Mammary epithelial cell (primary cell): ENCODE data around the gene TMA7B.

Source experiments
- EZH2 ChIP-seq: IDR thresholded peaks from 2 replicates; pipeline ENCODE4 v1.6.1; 2012; ENCODE audit warnings: low read length, inconsistent platforms, borderline replicate concordance
- TF ChIP-seq, protein P1 (sequence below), 2 donors: IDR thresholded peaks in 1 of 2; conservative IDR thresholded peaks in 1 of 2; 2 replicates each; pipeline ENCODE4 v1.5.1; 2011 to 2012; ENCODE audit warnings: inconsistent platforms in 2 of 2, low read length in 2 of 2, mild to moderate bottlenecking in 2 of 2, control low read depth in 1 of 2, low read depth in 1 of 2; ENCODE audit not compliant: insufficient read depth in 1 of 2; ENCODE audit errors: extremely low read depth in 1 of 2

DNA sequence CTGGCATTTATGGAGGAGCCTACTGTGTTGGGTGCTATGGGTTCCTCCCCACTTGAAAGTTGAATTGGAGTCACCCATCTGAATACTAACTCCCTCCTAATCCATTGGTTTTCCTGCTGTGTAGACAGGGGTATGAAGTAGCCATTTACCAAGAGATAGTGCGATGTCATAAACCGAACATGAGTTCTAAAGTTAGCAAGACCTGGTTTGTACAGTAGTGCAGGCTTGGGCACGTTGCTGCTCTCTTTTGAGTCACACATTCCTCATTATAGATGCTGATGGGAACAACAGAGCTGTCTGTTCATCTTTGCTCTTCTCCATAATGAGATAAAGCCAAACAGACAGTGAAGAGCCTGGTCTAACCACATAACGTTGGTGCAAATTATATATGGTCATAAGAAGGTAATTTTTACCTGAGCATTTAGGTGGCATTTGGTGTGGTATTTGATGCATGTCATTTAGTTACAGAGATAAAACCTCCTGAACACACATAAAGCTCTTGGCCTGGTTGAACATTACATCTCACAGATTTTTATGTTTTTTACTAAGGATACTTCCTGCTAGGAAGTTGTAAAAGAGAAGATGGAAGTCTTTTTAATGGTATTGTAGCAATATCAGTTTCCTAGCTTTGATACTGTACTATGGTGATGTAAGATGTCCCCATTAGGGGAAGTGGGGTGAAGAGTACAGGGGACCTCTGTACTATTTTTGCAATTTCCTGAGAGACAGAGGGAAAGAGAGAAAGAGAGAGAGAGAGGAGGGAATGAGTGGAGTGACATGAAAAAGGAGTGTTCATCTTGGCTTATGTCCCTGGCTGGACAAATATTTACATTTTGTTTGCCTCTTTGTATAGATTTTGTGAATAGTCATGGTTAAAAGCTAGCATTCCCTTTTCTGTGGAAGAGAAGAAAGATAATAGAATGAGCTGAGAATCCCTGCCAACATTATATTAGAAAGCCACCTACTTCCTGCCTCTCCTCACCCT is 31.4 kb upstream of the TMA7B start:
- TF ChIP-seq, protein P1, sequence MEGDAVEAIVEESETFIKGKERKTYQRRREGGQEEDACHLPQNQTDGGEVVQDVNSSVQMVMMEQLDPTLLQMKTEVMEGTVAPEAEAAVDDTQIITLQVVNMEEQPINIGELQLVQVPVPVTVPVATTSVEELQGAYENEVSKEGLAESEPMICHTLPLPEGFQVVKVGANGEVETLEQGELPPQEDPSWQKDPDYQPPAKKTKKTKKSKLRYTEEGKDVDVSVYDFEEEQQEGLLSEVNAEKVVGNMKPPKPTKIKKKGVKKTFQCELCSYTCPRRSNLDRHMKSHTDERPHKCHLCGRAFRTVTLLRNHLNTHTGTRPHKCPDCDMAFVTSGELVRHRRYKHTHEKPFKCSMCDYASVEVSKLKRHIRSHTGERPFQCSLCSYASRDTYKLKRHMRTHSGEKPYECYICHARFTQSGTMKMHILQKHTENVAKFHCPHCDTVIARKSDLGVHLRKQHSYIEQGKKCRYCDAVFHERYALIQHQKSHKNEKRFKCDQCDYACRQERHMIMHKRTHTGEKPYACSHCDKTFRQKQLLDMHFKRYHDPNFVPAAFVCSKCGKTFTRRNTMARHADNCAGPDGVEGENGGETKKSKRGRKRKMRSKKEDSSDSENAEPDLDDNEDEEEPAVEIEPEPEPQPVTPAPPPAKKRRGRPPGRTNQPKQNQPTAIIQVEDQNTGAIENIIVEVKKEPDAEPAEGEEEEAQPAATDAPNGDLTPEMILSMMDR (conservative IDR thresholded peaks at IDR 0.05 in 1 of 2, IDR thresholded peaks at IDR 0.05 in 1 of 2; ENCODE audit: extremely low read depth in 1 of 2, insufficient read depth in 1 of 2, low read depth in 1 of 2, low read length in 2 of 2) = no peak
- no peak for TF ChIP-seq EZH2
